B cell (primary cell): ENCODE results near the gene DHTKD1. TPM values are rescaled to one million over a fixed set of nuclear protein-coding genes. Genes with fewer than 3 reads are reported as not detected.

Experiments used
- ATAC-seq: fragments of 200-7000 bp; cut with Tn5 transposase; one replicate; pipeline ENCODE4 v1.10.0; 2021; ENCODE audit warnings: low read depth, mild to moderate bottlenecking, moderate number of reproducible peaks, moderate library complexity
- CTCF ChIA-PET: fragments of 350-600 bp; sonication (Branson Sonifier 250); formaldehyde crosslinking; loops from one replicate; lab custom pipeline; 2021; ENCODE audit warnings: antibody characterized with exemption, inconsistent platforms; lab: Charles Lee
- POLR2A ChIA-PET: fragments of 350-600 bp; sonication (Branson Sonifier 250); formaldehyde crosslinking; loops from one replicate; lab custom pipeline; 2021; ENCODE audit warnings: antibody characterized with exemption; lab: Charles Lee
- DNase-seq: peaks from one replicate; pipeline ENCODE4 v3.0.0; 2013
- H2AFZ ChIP-seq: 2 replicates; pipeline ENCODE4 v1.6.1; 2012; ENCODE audit warnings: mild to moderate bottlenecking, low read depth, low read length; ENCODE audit not compliant: insufficient read depth, poor library complexity, severe bottlenecking
- H3K27ac ChIP-seq, 2 donors: 1 replicate in 1 of 2; 2 replicates in 1 of 2; pipeline ENCODE4 v1.5.1; 2012 to 2013; ENCODE audit warnings: low read length in 2 of 2, mild to moderate bottlenecking in 2 of 2, moderate library complexity in 1 of 2
- H3K27me3 ChIP-seq, 4 experiments: fragments of 200-600 bp in 1 of 4; sonication (generic) in 1 of 4; replicated peaks in 1 of 4; 1 replicate in 2 of 4; 2 replicates in 2 of 4; pipeline versions ENCODE4 v1.6.1 to v1.7.0; 2013 to 2016; ENCODE audit warnings: low read length in 3 of 4, mild to moderate bottlenecking in 2 of 4, mixed read lengths in 1 of 4, moderate library complexity in 1 of 4; ENCODE audit not compliant: insufficient read depth in 4 of 4, control insufficient read depth in 3 of 4; ENCODE audit errors: control extremely low read depth in 1 of 4
- H3K36me3 ChIP-seq, 2 experiments: replicated peaks in 1 of 2; 1 replicate in 1 of 2; 2 replicates in 1 of 2; pipeline versions ENCODE4 v1.6.1 to v1.7.1; 2013; ENCODE audit warnings: low read length in 1 of 2; ENCODE audit not compliant: insufficient read depth in 2 of 2, control insufficient read depth in 1 of 2; ENCODE audit errors: control extremely low read depth in 1 of 2, extremely low read depth in 1 of 2
- H3K4me1 ChIP-seq, 2 donors: fragments of 200-600 bp in 1 of 2; sonication (generic) in 1 of 2; 1 replicate in 1 of 2; 2 replicates in 1 of 2; pipeline versions ENCODE4 v1.5.1 to v1.6.1; 2013 to 2017; ENCODE audit warnings: low read length in 2 of 2; ENCODE audit not compliant: control insufficient read depth in 2 of 2, insufficient read depth in 2 of 2
- H3K4me2 ChIP-seq: replicated peaks from 2 replicates; pipeline ENCODE3; 2012; ENCODE audit warnings: mild to moderate bottlenecking, low read depth, low read length; ENCODE audit not compliant: poor library complexity, severe bottlenecking
- H3K4me3 ChIP-seq, 5 experiments: fragments of 200-600 bp in 1 of 5; sonication (generic) in 1 of 5; 1 replicate in 3 of 5; 2 replicates in 2 of 5; pipeline versions ENCODE4 v1.5.1 to v1.7.0; 2011 to 2016; ENCODE audit warnings: low read length in 4 of 5, mild to moderate bottlenecking in 4 of 5, low read depth in 2 of 5, control low read depth in 1 of 5, moderate library complexity in 1 of 5; ENCODE audit not compliant: insufficient read depth in 1 of 5; ENCODE audit errors: control extremely low read depth in 1 of 5, extremely low read depth in 1 of 5
- H3K79me2 ChIP-seq: fragments of 200-600 bp; sonication (generic); one replicate; pipeline ENCODE4 v1.6.0; 2016; ENCODE audit warnings: low read length; ENCODE audit not compliant: control insufficient read depth, insufficient read depth
- H3K9ac ChIP-seq: fragments of 200-600 bp; sonication (generic); 2 replicates; pipeline ENCODE4 v1.6.1; 2017; ENCODE audit warnings: mild to moderate bottlenecking, low read length, moderate library complexity
- H3K9me3 ChIP-seq, 3 donors: one replicate each; pipeline versions ENCODE4 v1.6.1 to v1.7.1; 2013; ENCODE audit warnings: low read length in 2 of 3; ENCODE audit not compliant: control insufficient read depth in 2 of 3, insufficient read depth in 1 of 3; ENCODE audit errors: control extremely low read depth in 1 of 3
- H4K20me1 ChIP-seq: 2 replicates; pipeline ENCODE4 v1.6.0; 2012; ENCODE audit warnings: mild to moderate bottlenecking, low read length; ENCODE audit not compliant: insufficient read depth, control insufficient read depth, poor library complexity, severe bottlenecking
- H3K27ac Mint-ChIP-seq: one replicate; pipeline ENCODE4 v1.8.0; 2021; ENCODE audit warnings: mixed read lengths
- H3K27me3 Mint-ChIP-seq: one replicate; pipeline ENCODE4 v1.8.0; 2021; ENCODE audit warnings: mixed read lengths
- H3K4me1 Mint-ChIP-seq: one replicate; pipeline ENCODE4 v1.8.0; 2021; ENCODE audit warnings: mixed read lengths
- H3K4me3 Mint-ChIP-seq: one replicate; pipeline ENCODE4 v1.8.0; 2021; ENCODE audit warnings: mixed read lengths
- H3K9me3 Mint-ChIP-seq: one replicate; pipeline ENCODE4 v1.8.0; 2022; ENCODE audit warnings: mixed read lengths; ENCODE audit not compliant: insufficient read depth
- EZH2 ChIP-seq: IDR thresholded peaks from 2 replicates; pipeline ENCODE4 v1.6.1; 2012; ENCODE audit warnings: borderline replicate concordance, low read depth, mild to moderate bottlenecking, moderate library complexity, low read length; ENCODE audit not compliant: insufficient read depth, poor library complexity, severe bottlenecking
- WGBS: methylation state at CpG from one replicate; pipeline ENCODE4 v1.1.5; 2013; ENCODE audit warnings: missing lambda C conversion rate; ENCODE audit not compliant: insufficient coverage; 5-methylcytosine and 5-hydroxymethylcytosine counted together
- intact Hi-C: fragments of 100-400 bp; cut with micrococcal nuclease; formaldehyde crosslinking; loops from one replicate; pipeline ENCODE4 v1.10.0; 2022
- polyA plus RNA-seq: library from polyadenylated mRNA; depleted of rRNA; stranded (reverse); fragments of >200 nt; gene quantifications from 2 replicates; pipeline ENCODE4 v1.2.3, GENCODE V29; 2012
- total RNA-seq, 2 donors: library from RNA; stranded (reverse); fragments of 120-200 nt in 1 of 2; gene quantifications; 1 replicate in 1 of 2; 2 replicates in 1 of 2; pipeline versions ENCODE4 v1.2.3 to v1.2.4, GENCODE V29; 2013 to 2022
- TF ChIP-seq, protein P1 (sequence below): fragments of 200-600 bp; IDR thresholded peaks from one replicate; pipeline ENCODE4 v1.8.0; 2022; ENCODE audit warnings: antibody characterized with exemption, mild to moderate bottlenecking

The DHTKD1 gene
- total and polyA plus RNA-seq, 2 donors (not counting 1 experiment from before 2014, with no cell fraction given) = 22.7 to 72.3 TPM

DNA sequence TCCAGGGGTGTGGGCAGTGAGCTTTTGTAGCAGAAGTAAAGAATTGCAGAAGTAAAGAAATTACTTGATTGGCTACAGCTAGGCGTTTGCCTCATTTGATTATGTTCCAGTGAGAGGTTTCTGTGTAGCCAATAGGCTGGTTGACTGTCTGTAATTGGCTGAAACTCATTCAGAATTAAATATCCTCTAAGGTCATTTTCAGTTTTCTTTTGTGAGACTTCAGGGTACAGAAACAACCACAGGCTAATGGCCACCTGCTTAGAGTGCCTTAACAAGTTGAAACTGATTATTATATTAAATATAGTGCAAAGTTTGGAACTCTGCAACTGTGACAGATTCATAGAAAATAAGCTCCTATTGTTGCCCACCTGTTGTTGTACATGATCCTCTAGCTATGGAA lies 71.3 kb downstream of the DHTKD1 start:
- H3K79me2 ChIP-seq = no peaks in the 10 kb centered on the region
- no peak for DNase-seq
- no peaks in the 10 kb centered on the region for H3K4me1 Mint-ChIP-seq

DNA sequence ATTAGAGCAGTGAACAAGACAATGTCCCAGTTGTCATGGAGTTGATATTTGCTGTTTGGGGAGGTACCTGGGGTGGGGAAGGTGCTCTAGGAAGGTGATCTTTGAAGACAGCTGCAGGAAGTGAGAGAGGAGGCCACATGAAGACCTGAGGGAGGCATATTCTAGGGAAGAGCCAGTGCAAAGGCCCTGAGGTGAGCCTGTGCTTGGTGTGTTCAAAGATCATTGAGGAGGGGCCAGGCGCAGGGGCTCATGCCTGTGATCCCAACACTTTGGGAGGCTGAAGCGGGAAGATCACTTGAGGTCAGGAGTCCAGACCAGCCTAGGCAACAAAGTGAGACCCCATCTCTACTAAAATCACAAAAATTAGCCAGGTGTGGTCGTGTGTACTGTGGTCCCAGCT lies 75.8 kb downstream of the DHTKD1 start:
- 95% methylated on average over 2 of the region's 3 CpGs for WGBS
- Histone ChIP-seq H3K27ac (no peak overlapping the region), H4K20me1 (no peaks in the 10 kb centered on the region), H3K4me3 (no peak overlapping the region), H3K36me3 (peaks cover 2 to 25% of the 10 kb centered on the region in 2 experiments), H3K27me3 (no peaks in the 10 kb centered on the region), H2AFZ (no peak overlapping the region), H3K4me1 (no peaks in the 10 kb centered on the region), H3K79me2 (no peaks in the 10 kb centered on the region), H3K9me3 (no peaks in the 10 kb centered on the region), H3K9ac (no peak overlapping the region), H3K4me2 (no peak overlapping the region)
- DNase-seq (no peak), ATAC-seq (no peak)
- intact Hi-C loops = no loop called here
- ChIA-PET POLR2A (no interaction called here), CTCF (no interaction called here)
- Mint-ChIP-seq H3K27ac (no peak overlapping the region), H3K27me3 (no peaks in the 10 kb centered on the region), H3K9me3 (no peaks in the 10 kb centered on the region), H3K4me1 (no peaks in the 10 kb centered on the region), H3K4me3 (no peak overlapping the region)
- TF ChIP-seq EZH2 = no peak
- TF ChIP-seq, protein P1, sequence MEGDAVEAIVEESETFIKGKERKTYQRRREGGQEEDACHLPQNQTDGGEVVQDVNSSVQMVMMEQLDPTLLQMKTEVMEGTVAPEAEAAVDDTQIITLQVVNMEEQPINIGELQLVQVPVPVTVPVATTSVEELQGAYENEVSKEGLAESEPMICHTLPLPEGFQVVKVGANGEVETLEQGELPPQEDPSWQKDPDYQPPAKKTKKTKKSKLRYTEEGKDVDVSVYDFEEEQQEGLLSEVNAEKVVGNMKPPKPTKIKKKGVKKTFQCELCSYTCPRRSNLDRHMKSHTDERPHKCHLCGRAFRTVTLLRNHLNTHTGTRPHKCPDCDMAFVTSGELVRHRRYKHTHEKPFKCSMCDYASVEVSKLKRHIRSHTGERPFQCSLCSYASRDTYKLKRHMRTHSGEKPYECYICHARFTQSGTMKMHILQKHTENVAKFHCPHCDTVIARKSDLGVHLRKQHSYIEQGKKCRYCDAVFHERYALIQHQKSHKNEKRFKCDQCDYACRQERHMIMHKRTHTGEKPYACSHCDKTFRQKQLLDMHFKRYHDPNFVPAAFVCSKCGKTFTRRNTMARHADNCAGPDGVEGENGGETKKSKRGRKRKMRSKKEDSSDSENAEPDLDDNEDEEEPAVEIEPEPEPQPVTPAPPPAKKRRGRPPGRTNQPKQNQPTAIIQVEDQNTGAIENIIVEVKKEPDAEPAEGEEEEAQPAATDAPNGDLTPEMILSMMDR = no peak

More for the DNA sequence above, 71.3 kb downstream of the DHTKD1 start:
- Mint-ChIP-seq H3K27me3 (no peaks in the 10 kb centered on the region), H3K27ac (no peak overlapping the region), H3K9me3 (no peaks in the 10 kb centered on the region), H3K4me3 (no peak overlapping the region)
- CTCF ChIA-PET = no interaction called here
- Histone ChIP-seq H2AFZ (no peak overlapping the region), H3K9me3 (no peaks in the 10 kb centered on the region), H3K36me3 (peaks cover 4 to 27% of the 10 kb centered on the region in 2 experiments), H3K27me3 (no peaks in the 10 kb centered on the region), H3K27ac (no peak overlapping the region), H3K9ac (no peak overlapping the region), H3K4me2 (no peak overlapping the region), H3K4me1 (no peaks in the 10 kb centered on the region), H3K4me3 (no peak overlapping the region), H4K20me1 (no peaks in the 10 kb centered on the region)
- no peak for ATAC-seq
- no CpG with 5 or more reads among the region's 1 CpG for WGBS
- POLR2A ChIA-PET = interaction anchor here (0.6 kb wide), 1 partner anchor 132 kb away, joined by 3 read pairs; no protein-coding TSS in a partner anchor
- intact Hi-C loops = no loop called here
- TF ChIP-seq EZH2 = no peak
- TF ChIP-seq, protein P1 = no peak
